Nephron progenitor cell (in vitro differentiated cells): Measurements from ENCODE around the gene PDE4B.

Source experiments
- DNase-seq: peaks from one replicate; pipeline ENCODE4 v3.0.0; 2021
- H3K27ac Mint-ChIP-seq: 2 replicates; pipeline ENCODE4 v1.8.0; 2021; ENCODE audit warnings: mild to moderate bottlenecking, moderate library complexity, mixed read lengths
- H3K27me3 Mint-ChIP-seq: 2 replicates; pipeline ENCODE4 v1.8.0; 2021; ENCODE audit warnings: mild to moderate bottlenecking, low read depth, mixed read lengths; ENCODE audit not compliant: poor library complexity
- H3K36me3 Mint-ChIP-seq: 2 replicates; pipeline ENCODE4 v1.8.0; 2021; ENCODE audit warnings: low read depth, mixed read lengths
- H3K4me1 Mint-ChIP-seq: 2 replicates; pipeline ENCODE4 v1.8.0; 2021; ENCODE audit warnings: mixed read lengths
- H3K4me3 Mint-ChIP-seq: 2 replicates; pipeline ENCODE4 v1.8.0; 2021; ENCODE audit warnings: mild to moderate bottlenecking, moderate library complexity, mixed read lengths
- H3K9me3 Mint-ChIP-seq: 2 replicates; pipeline ENCODE4 v1.8.0; 2021; ENCODE audit warnings: mild to moderate bottlenecking, moderate library complexity, mixed read lengths
- CTCF ChIP-seq: fragments of 200-600 bp; sonication (generic); IDR thresholded peaks from 2 replicates; pipeline ENCODE4 v1.5.0; 2021; ENCODE audit warnings: antibody characterized with exemption

PDE4B gene

GRCh38 chr1:66311628-66312027 lies 518.9 kb downstream of the PDE4B start:
- Mint-ChIP-seq H3K27me3 (no peaks in the 10 kb centered on the region), H3K27ac (no peak overlapping the region), H3K36me3 (no peaks in the 10 kb centered on the region), H3K4me1 (peaks cover 4% of the 10 kb centered on the region), H3K9me3 (no peaks in the 10 kb centered on the region), H3K4me3 (no peak overlapping the region)
- no peak for TF ChIP-seq CTCF
- DNase-seq = no peak

GRCh38 chr1:66312271-66312990 lies 519.7 kb downstream of the PDE4B start:
- DNase-seq = no peak
- Mint-ChIP-seq H3K27ac (no peak overlapping the region), H3K9me3 (no peaks in the 10 kb centered on the region), H3K27me3 (no peaks in the 10 kb centered on the region), H3K4me3 (no peak overlapping the region), H3K36me3 (no peaks in the 10 kb centered on the region), H3K4me1 (peaks cover 11% of the 10 kb centered on the region)
- TF ChIP-seq CTCF = no peak

- Mint-ChIP-seq H3K4me1 (peaks cover 11% of the 10 kb centered on the region), H3K9me3 (no peaks in the 10 kb centered on the region), H3K27ac (no peak overlapping the region), H3K4me3 (no peak overlapping the region), H3K36me3 (no peaks in the 10 kb centered on the region), H3K27me3 (no peaks in the 10 kb centered on the region)
- no peak for DNase-seq
- TF ChIP-seq CTCF = no peak
Observed at GRCh38 chr1:66313429-66313828, 520.7 kb downstream of the PDE4B start.

GRCh38 chr1:66315671-66316070 lies 523.0 kb downstream of the PDE4B start:
- H3K4me1 Mint-ChIP-seq = peaks cover 11% of the 10 kb centered on the region
- H3K27ac Mint-ChIP-seq = no peak overlapping the region
- no peaks in the 10 kb centered on the region for H3K27me3 Mint-ChIP-seq
- H3K9me3 Mint-ChIP-seq = no peaks in the 10 kb centered on the region
- no peak for TF ChIP-seq CTCF
- H3K36me3 Mint-ChIP-seq = no peaks in the 10 kb centered on the region
- DNase-seq = no peak
- H3K4me3 Mint-ChIP-seq = no peak overlapping the region

GRCh38 chr1:66316464-66317247 lies 524.0 kb downstream of the PDE4B start:
- Mint-ChIP-seq H3K27me3 (no peaks in the 10 kb centered on the region), H3K27ac (no peak overlapping the region), H3K4me3 (no peak overlapping the region), H3K4me1 (peaks cover 11% of the 10 kb centered on the region), H3K9me3 (no peaks in the 10 kb centered on the region), H3K36me3 (no peaks in the 10 kb centered on the region)
- no peak for TF ChIP-seq CTCF
- no peak for DNase-seq

DNA sequence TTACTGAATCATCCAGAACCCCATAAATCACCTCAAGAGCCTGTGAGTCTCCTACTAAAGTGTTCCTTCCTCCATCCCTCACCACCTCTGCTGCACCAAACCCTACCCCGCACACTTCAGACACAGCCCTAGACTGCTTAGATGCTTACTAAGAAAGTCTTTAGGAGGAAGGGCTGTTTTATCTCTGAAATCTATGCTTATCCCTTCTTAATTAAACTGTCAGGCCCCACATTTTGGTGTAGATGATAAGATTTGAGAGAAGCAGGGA lies 524.5 kb downstream of the PDE4B start:
- Mint-ChIP-seq H3K36me3 (no peaks in the 10 kb centered on the region), H3K27me3 (no peaks in the 10 kb centered on the region), H3K9me3 (peaks cover 2% of the 10 kb centered on the region), H3K27ac (no peak overlapping the region), H3K4me3 (no peak overlapping the region), H3K4me1 (peaks cover 11% of the 10 kb centered on the region)
- no peak for DNase-seq
- TF ChIP-seq CTCF = no peak
